Smooth muscle cell (in vitro differentiated cells): Measurements from ENCODE around the gene LAMA5. TPM values are rescaled to one million over a fixed set of nuclear protein-coding genes. Genes with fewer than 3 reads are reported as not detected.

Source experiments
- DNase-seq: peaks from one replicate; lab custom pipeline; 2025; ENCODE audit not compliant: unreplicated experiment; lab: John Stamatoyannopoulos, UW
- H2AFZ ChIP-seq: fragments of 200-600 bp; sonication (generic); 2 replicates; pipeline ENCODE4 v1.6.0; 2016; ENCODE audit warnings: antibody characterized with exemption, low read depth, mild to moderate bottlenecking
- H3F3A ChIP-seq: fragments of 200-600 bp; sonication (generic); 2 replicates; pipeline ENCODE4 v1.6.0; 2017; ENCODE audit warnings: antibody characterized with exemption, low read depth
- H3K27ac ChIP-seq: fragments of 200-600 bp; sonication (generic); 2 replicates; pipeline ENCODE4 v1.5.1; 2016; ENCODE audit warnings: low read depth, mild to moderate bottlenecking
- H3K27me3 ChIP-seq: fragments of 200-600 bp; sonication (generic); 2 replicates; pipeline ENCODE4 v1.6.1; 2016; ENCODE audit warnings: low read depth, mild to moderate bottlenecking
- H3K36me3 ChIP-seq: fragments of 200-600 bp; sonication (generic); 2 replicates; pipeline ENCODE4 v1.5.1; 2016; ENCODE audit warnings: low read depth
- H3K4me1 ChIP-seq: fragments of 200-600 bp; sonication (generic); 2 replicates; pipeline ENCODE4 v1.5.1; 2016; ENCODE audit warnings: low read depth
- H3K4me2 ChIP-seq: fragments of 200-600 bp; sonication (generic); 2 replicates; pipeline ENCODE4 v1.6.0; 2016; ENCODE audit warnings: mild to moderate bottlenecking
- H3K4me3 ChIP-seq: fragments of 200-600 bp; sonication (generic); 2 replicates; pipeline ENCODE4 v1.5.1; 2016; ENCODE audit warnings: mild to moderate bottlenecking
- H3K79me2 ChIP-seq: fragments of 200-600 bp; sonication (generic); 2 replicates; pipeline ENCODE4 v1.6.0; 2016; ENCODE audit warnings: low read depth, mild to moderate bottlenecking
- H3K9ac ChIP-seq: fragments of 200-600 bp; sonication (generic); 2 replicates; pipeline ENCODE4 v1.6.0; 2016; ENCODE audit warnings: low read depth
- H3K9me3 ChIP-seq: fragments of 200-600 bp; sonication (generic); replicated peaks from 2 replicates; pipeline ENCODE4 v1.5.1; 2016; ENCODE audit warnings: low read depth
- H4K20me1 ChIP-seq: fragments of 200-600 bp; sonication (generic); 2 replicates; pipeline ENCODE4 v1.6.0; 2016; ENCODE audit warnings: low read depth
- WGBS: methylation state at CpG from one replicate; pipeline ENCODE4 v1.1.7; 2016; ENCODE audit warnings: low lambda C conversion rate; 5-methylcytosine and 5-hydroxymethylcytosine counted together
- polyA plus RNA-seq: library from polyadenylated mRNA; unstranded; fragments of >200 nt; fragmentation: Nextera tagmentation; extraction: Ambion mirVana; gene quantifications from 2 replicates; pipeline ENCODE4 v1.2.1, GENCODE V29; 2016
- total RNA-seq: library from RNA; depleted of rRNA; stranded (reverse); fragments of >200 nt; gene quantifications from 2 replicates; pipeline ENCODE4 v1.2.3, GENCODE V29; 2014
- TF ChIP-seq, protein P1 (sequence below): fragments of 200-600 bp; sonication (generic); IDR thresholded peaks from 2 replicates; pipeline ENCODE4 v1.5.1; 2017; ENCODE audit warnings: borderline replicate concordance, mild to moderate bottlenecking, antibody characterized with exemption; ENCODE audit not compliant: insufficient read depth, poor library complexity, severe bottlenecking

Gene LAMA5
- total and polyA plus RNA-seq, 2 experiments from 2014 or later: 27.5 to 27.6 TPM

DNA sequence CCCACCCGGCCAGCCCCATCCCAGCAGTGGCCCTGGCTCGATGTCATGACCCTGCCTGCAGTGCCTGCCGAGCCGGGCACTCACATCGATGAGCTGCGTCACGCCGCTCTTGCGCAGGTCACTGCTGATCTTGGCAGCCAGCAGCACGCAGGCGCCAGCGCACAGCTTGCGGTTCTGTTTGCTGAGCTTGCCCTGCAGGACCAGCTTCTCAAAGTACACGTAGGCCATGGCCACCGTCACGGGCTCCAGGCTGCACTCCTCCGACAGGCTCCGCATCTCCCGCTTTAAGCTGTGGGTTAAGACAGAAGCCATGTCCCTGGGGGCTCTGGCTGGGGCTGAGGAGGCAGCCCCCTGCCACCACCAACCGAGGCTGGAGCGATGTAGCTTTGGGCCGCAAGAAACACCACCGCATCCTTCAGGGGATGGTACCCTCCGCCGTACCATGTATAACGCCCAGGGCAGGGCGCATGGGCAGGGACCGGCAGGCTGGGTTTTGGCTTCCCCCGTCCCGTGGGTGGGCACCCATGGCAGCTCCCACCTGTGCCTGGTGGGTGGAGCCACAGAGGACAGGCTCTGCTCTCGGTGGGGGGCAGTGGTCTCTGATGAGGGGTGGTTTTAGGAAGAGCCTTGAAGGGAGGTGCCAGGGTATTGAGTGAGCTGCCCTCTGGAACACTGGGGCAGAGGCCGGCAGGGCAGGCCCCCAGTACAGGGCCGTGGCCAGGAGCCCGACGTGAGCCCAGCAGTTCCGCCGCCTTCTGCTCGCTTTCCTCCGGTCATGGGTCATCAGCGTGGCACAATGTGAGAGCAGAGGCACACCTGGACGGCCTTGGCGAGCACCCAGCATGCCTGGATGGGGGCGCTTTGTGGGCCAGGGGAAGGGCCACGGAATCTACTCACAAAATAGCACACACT lies 24.3 kb upstream of the LAMA5 start:
- no peaks in the 10 kb centered on the region for H3K9me3 ChIP-seq
- peaks cover 8% of the 10 kb centered on the region for H3K4me1 ChIP-seq
- no peak overlapping the region for H3K4me3 ChIP-seq
- no peaks in the 10 kb centered on the region for H3K36me3 ChIP-seq
- H2AFZ ChIP-seq: no peak overlapping the region
- H4K20me1 ChIP-seq: peaks cover 15% of the 10 kb centered on the region
- 91% methylated on average over 44 of the region's 44 CpGs for WGBS
- H3K27ac ChIP-seq: no peak overlapping the region
- no peaks in the 10 kb centered on the region for H3K27me3 ChIP-seq
- H3K79me2 ChIP-seq: peaks cover 24% of the 10 kb centered on the region
- H3K9ac ChIP-seq: no peak overlapping the region
- H3F3A ChIP-seq: no peaks in the 10 kb centered on the region
- TF ChIP-seq, protein P1, sequence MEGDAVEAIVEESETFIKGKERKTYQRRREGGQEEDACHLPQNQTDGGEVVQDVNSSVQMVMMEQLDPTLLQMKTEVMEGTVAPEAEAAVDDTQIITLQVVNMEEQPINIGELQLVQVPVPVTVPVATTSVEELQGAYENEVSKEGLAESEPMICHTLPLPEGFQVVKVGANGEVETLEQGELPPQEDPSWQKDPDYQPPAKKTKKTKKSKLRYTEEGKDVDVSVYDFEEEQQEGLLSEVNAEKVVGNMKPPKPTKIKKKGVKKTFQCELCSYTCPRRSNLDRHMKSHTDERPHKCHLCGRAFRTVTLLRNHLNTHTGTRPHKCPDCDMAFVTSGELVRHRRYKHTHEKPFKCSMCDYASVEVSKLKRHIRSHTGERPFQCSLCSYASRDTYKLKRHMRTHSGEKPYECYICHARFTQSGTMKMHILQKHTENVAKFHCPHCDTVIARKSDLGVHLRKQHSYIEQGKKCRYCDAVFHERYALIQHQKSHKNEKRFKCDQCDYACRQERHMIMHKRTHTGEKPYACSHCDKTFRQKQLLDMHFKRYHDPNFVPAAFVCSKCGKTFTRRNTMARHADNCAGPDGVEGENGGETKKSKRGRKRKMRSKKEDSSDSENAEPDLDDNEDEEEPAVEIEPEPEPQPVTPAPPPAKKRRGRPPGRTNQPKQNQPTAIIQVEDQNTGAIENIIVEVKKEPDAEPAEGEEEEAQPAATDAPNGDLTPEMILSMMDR: no peak
- no peak overlapping the region for H3K4me2 ChIP-seq
- DNase-seq: no peak

DNA sequence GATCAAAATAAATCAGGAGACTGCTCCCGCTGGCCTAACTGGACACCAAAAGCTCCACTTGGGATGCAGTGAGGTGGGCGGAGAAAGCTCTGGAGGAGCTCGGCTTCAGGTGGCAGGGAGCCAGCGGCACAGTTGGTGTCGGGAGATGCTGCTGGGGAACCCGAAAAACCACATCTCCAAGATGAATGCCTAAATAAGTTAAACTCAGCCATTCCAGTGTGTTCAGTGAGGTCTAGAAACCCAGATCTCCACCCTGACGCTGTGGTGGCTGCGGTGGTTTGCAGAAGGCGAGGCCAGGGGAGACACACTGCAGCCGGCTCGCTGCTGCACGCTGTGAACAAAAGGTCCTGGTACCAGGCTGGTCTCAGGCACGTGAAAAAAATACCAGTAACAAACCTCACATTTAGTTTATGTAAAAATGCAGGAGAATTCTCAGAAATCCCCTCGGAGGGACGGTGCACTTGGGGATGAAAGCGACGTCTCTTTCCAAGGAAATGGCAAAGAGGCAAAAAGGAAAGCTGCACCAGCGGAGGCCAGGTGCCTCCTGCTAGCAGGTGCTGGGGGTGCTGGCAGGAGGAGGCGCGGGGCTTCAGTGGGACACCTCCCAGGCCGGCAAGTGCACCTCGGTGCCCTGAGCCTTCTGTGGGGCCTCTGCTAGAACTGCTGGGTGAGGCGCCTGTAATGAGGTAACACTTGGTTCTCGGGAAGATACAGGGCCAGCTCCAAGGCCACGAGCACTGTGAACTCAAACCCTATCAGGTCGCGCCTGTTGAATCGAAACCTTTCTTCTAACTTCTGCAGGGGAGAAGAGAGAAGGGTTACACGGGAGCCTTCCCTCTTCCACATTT lies 23.4 kb upstream of the LAMA5 start:
- 94% methylated on average over 29 of the region's 29 CpGs for whole genome bisulfite sequencing
- Histone ChIP-seq H3K36me3 (no peaks in the 10 kb centered on the region), H3K4me3 (no peak overlapping the region), H3K27me3 (no peaks in the 10 kb centered on the region), H3K9ac (no peak overlapping the region), H3K4me1 (peaks cover 8% of the 10 kb centered on the region), H3K9me3 (no peaks in the 10 kb centered on the region), H3K4me2 (no peak overlapping the region), H3F3A (no peaks in the 10 kb centered on the region), H3K27ac (no peak overlapping the region), H2AFZ (no peak overlapping the region), H4K20me1 (peaks cover 15% of the 10 kb centered on the region), H3K79me2 (peaks cover 32% of the 10 kb centered on the region)
- no peak for DNase-seq
- TF ChIP-seq, protein P1: no peak

DNA sequence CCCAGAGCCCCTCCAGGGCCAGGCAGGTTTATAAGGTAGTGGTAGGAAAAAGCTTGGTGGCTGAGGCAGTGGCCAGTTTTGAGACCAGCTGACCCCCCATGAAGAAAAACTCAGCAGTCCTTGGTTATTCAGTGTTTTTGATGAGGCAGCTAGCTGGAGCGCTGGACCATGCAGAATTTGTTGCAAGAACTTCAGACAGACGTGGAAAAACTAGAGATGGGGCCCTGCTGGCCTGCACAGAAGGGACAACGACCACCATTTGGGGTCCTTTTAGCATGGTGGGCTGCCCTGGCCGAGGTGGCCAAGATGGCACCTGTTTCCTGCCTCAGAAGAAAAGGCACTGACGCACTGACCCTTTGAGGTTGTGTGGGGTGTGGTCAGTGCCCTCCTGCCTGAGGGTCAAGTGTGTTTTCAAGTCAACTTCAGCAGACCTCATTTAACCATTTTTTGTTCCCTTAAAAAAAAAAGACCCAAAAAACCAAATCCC lies 22.5 kb upstream of the LAMA5 start:
- no peak overlapping the region for H3K9ac ChIP-seq
- H3K9me3 ChIP-seq: no peaks in the 10 kb centered on the region
- WGBS: 79% methylated on average over 5 of the region's 5 CpGs
- H3K27me3 ChIP-seq: no peaks in the 10 kb centered on the region
- TF ChIP-seq, protein P1: no peak
- H2AFZ ChIP-seq: no peak overlapping the region
- peaks cover 2% of the 10 kb centered on the region for H3F3A ChIP-seq
- no peak overlapping the region for H3K27ac ChIP-seq
- no peak overlapping the region for H3K4me2 ChIP-seq
- no peak for DNase-seq
- peaks cover 15% of the 10 kb centered on the region for H4K20me1 ChIP-seq
- no peak overlapping the region for H3K4me3 ChIP-seq
- H3K36me3 ChIP-seq: no peaks in the 10 kb centered on the region
- H3K79me2 ChIP-seq: peaks cover 38% of the 10 kb centered on the region
- peaks cover 14% of the 10 kb centered on the region for H3K4me1 ChIP-seq
